CD4-positive, alpha-beta T cell (primary cell): ENCODE data around the gene RNF125. TPM values are rescaled to one million over a fixed set of nuclear protein-coding genes. Genes with fewer than 3 reads are reported as not detected.
"Not testable (repeated sequence)": the region's sequence is repeated elsewhere in the genome, so short reads cannot be mapped to it uniquely, and the experiment has no call there.

Experiments used
- ATAC-seq: fragments of 200-7000 bp; cut with Tn5 transposase; one replicate; pipeline ENCODE4 v1.10.0; 2022; ENCODE audit warnings: mild to moderate bottlenecking; ENCODE audit not compliant: poor library complexity
- CTCF ChIA-PET: fragments of 350-600 bp; sonication (Branson Sonifier 250); formaldehyde crosslinking; loops from one replicate; lab custom pipeline; 2021; ENCODE audit warnings: antibody characterized with exemption, inconsistent platforms; lab: Charles Lee
- POLR2A ChIA-PET: fragments of 350-600 bp; sonication (Branson Sonifier 250); formaldehyde crosslinking; loops from one replicate; lab custom pipeline; 2021; ENCODE audit warnings: antibody characterized with exemption, inconsistent platforms; lab: Charles Lee
- DNase-seq, 14 experiments: peaks; one replicate each; pipeline ENCODE4 v3.0.0-alpha.2; 2013 to 2020; ENCODE audit warnings: mixed read lengths in 2 of 14
- H3K27ac ChIP-seq, 2 donors: one replicate each; pipeline versions ENCODE4 v1.5.1 to v1.7.0; 2013; ENCODE audit warnings: low read length in 2 of 2, low read depth in 1 of 2, mild to moderate bottlenecking in 1 of 2
- H3K27me3 ChIP-seq, 2 experiments: 1 replicate in 1 of 2; 2 replicates in 1 of 2; pipeline versions ENCODE4 v1.6.1 to v1.7.0; 2013; ENCODE audit warnings: low read length in 2 of 2, control low read depth in 1 of 2, mild to moderate bottlenecking in 1 of 2, moderate library complexity in 1 of 2; ENCODE audit not compliant: insufficient read depth in 2 of 2, control insufficient read depth in 1 of 2
- H3K36me3 ChIP-seq: one replicate; pipeline ENCODE4 v1.6.1; 2013; ENCODE audit warnings: low read length, control low read depth; ENCODE audit not compliant: insufficient read depth
- H3K4me1 ChIP-seq: one replicate; pipeline ENCODE4 v1.6.1; 2013; ENCODE audit warnings: low read length, control low read depth; ENCODE audit not compliant: insufficient read depth
- H3K4me3 ChIP-seq: one replicate; pipeline ENCODE4 v1.5.1; 2013; ENCODE audit warnings: mild to moderate bottlenecking, low read length, moderate library complexity
- H3K9me3 ChIP-seq, 2 experiments: 1 replicate in 1 of 2; 2 replicates in 1 of 2; pipeline versions ENCODE4 v1.6.1 to v1.7.0; 2013; ENCODE audit warnings: low read length in 2 of 2, mild to moderate bottlenecking in 2 of 2, control low read depth in 1 of 2, moderate library complexity in 1 of 2; ENCODE audit not compliant: control insufficient read depth in 1 of 2, insufficient read depth in 1 of 2
- H3K27ac Mint-ChIP-seq: one replicate; pipeline ENCODE4 v1.8.0; 2020; ENCODE audit warnings: mixed read lengths
- H3K27me3 Mint-ChIP-seq: one replicate; pipeline ENCODE4 v1.8.0; 2021; ENCODE audit warnings: mixed read lengths
- H3K36me3 Mint-ChIP-seq: one replicate; pipeline ENCODE4 v1.8.0; 2021; ENCODE audit warnings: low read depth, mixed read lengths
- H3K4me1 Mint-ChIP-seq: one replicate; pipeline ENCODE4 v1.8.0; 2021; ENCODE audit warnings: low read depth, mixed read lengths
- H3K4me3 Mint-ChIP-seq: one replicate; pipeline ENCODE4 v1.8.0; 2020; ENCODE audit warnings: mild to moderate bottlenecking, mixed read lengths
- H3K9me3 Mint-ChIP-seq: one replicate; pipeline ENCODE4 v1.8.0; 2020; ENCODE audit warnings: mixed read lengths
- CTCF ChIP-seq: fragments of 200-600 bp; IDR thresholded peaks from one replicate; pipeline ENCODE4 v1.8.0; 2022; ENCODE audit warnings: antibody characterized with exemption, mild to moderate bottlenecking
- intact Hi-C, 2 experiments: fragments of 100-400 bp; cut with DNase I in 1 of 2; cut with micrococcal nuclease in 1 of 2; formaldehyde crosslinking; loops; one replicate each; pipeline versions ENCODE4 v1.15.1 to v1.9.0; 2023 to 2025; cut with DNase I, micrococcal nuclease
- total RNA-seq, 174 experiments: library from RNA in 2 of 174; stranded (reverse) in 2 of 174; gene quantifications; one replicate each; pipeline ENCODE4 v1.2.3 and lab custom pipeline; 2021 to 2026

RNF125 gene
- total RNA-seq, 2 experiments from 2014 or later: 107 to 112 TPM

DNA sequence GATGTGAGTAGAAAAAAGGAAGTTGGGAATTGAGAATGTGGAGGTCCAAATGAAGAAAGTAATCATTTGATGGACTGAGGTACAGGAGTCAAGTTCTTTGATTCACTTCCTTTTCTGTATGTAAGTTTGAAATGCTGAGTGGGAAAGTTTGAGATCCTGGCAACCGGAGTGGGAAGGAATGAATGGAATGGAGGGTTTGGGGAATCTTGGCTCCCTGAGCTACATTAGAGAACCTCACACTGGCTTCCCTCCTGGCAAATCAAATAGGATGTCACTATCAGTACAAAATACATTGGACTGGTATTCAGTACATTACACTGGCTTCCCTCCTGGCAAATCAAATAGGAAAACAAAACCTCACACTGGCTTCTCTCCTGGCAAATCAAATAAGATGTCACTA lies 63.3 kb downstream of the RNF125 start:
- CTCF ChIA-PET: interaction anchor here (1.4 kb wide), 1 partner anchor 10 kb away, joined by 8 read pairs; no protein-coding TSS in a partner anchor
- POLR2A ChIA-PET: no interaction called here
- H3K4me1 Mint-ChIP-seq: peaks cover 37% of the 10 kb centered on the region

DNA sequence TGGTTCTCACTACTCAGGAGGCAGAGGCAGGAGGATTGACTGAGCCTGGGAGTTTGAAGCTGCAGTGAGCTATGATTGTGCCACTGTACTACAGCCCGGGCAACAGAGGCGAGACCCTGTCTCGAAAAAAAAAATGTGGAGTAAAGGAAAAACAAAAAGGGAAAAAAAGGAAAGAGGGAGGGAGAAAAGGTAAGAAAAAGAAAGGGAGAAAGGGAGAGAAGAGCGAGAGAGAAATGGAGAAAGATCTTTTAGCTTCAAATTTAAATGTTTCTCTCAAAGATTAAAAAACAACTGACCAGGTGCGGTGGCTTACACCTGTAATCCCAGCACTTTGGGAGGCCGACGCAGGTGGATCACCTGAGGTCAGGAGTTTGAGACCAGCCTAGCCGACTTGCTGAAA lies 65.2 kb downstream of the RNF125 start:
- ChIA-PET POLR2A (interaction anchor here (0.6 to 5.2 kb wide), 3 partner anchors 8 to 65 kb away, joined by 5 to 54 read pairs (median 5); partner anchors contain the start of genes RNF125 and RNF138), CTCF (interaction anchor here (1.6 kb wide), 1 partner anchor 12 kb away, joined by 13 read pairs; no protein-coding TSS in a partner anchor)
- peaks cover 48% of the 10 kb centered on the region for H3K4me1 Mint-ChIP-seq
- DNase-seq (no peak), ATAC-seq (no peak)
- H3K36me3 Mint-ChIP-seq: peaks cover 24% of the 10 kb centered on the region
- no peaks in the 10 kb centered on the region for H3K9me3 Mint-ChIP-seq
- H3K4me3 Mint-ChIP-seq: peak overlapping the region; percentile 73
- intact Hi-C loops: loop anchor here in 1 of 2 experiments (10.0 kb wide), 1 partner anchor 339 kb away; no protein-coding TSS in a partner anchor
- peaks cover 32% of the 10 kb centered on the region for H3K4me1 ChIP-seq
- TF ChIP-seq CTCF: no peak
- peaks cover 0 to 6% of the 10 kb centered on the region in 2 experiments for H3K9me3 ChIP-seq
- H3K27ac Mint-ChIP-seq: peak overlapping the region; percentile 92
- no peak overlapping the region for H3K4me3 ChIP-seq
- H3K27ac ChIP-seq: no peak overlapping the region
- H3K27me3 ChIP-seq: no peaks in the 10 kb centered on the region
- peaks cover 4% of the 10 kb centered on the region for H3K36me3 ChIP-seq
- peaks cover 5% of the 10 kb centered on the region for H3K27me3 Mint-ChIP-seq

More for the DNA sequence above, 63.3 kb downstream of the RNF125 start:
- Histone ChIP-seq H3K9me3 (peaks cover 0 to 6% of the 10 kb centered on the region in 2 experiments), H3K4me1 (peaks cover 28% of the 10 kb centered on the region), H3K27me3 (no peaks in the 10 kb centered on the region), H3K4me3 (no peak overlapping the region), H3K36me3 (peaks cover 4% of the 10 kb centered on the region), H3K27ac (no peak overlapping the region)
- ATAC-seq (no peak), DNase-seq (no peak)
- no peaks in the 10 kb centered on the region for H3K9me3 Mint-ChIP-seq
- H3K4me3 Mint-ChIP-seq: no peak overlapping the region
- H3K27ac Mint-ChIP-seq: no peak overlapping the region
- peaks cover 5% of the 10 kb centered on the region for H3K27me3 Mint-ChIP-seq
- intact Hi-C loops: loop anchor here in 1 of 2 experiments (10.0 kb wide), 1 partner anchor 337 kb away; no protein-coding TSS in a partner anchor
- H3K36me3 Mint-ChIP-seq: peaks cover 25% of the 10 kb centered on the region
- no peak for TF ChIP-seq CTCF

DNA sequence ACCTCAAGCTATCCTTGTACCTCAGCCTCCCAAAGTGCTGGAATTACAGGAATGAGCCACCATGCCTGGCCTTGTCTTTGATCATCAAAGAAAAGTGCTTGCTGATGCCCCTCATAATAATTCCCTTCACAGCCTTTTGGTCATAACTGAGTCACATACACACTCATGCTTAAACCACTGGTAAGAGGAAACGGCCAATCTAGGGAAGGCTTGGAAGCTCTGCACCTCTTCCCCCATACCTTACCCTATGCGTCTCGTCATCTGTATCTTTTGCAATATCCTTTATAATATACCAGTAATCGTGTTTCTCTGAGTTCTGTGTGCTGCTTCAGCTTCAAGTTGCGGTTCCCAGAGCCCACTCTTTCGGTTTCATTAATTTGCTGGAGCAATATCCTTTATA lies 68.3 kb downstream of the RNF125 start:
- POLR2A ChIA-PET: interaction anchor here (3.1 to 5.2 kb wide), 2 partner anchors 68 to 143 kb away, joined by 13 to 54 read pairs; partner anchors contain the start of genes RNF125 and TRAPPC8
- CTCF ChIA-PET: interaction anchor here (1.1 kb wide), 1 partner anchor 15 kb away, joined by 3 read pairs; no protein-coding TSS in a partner anchor
- intact Hi-C loops: loop anchor here in 1 of 2 experiments (10.0 kb wide), 1 partner anchor 342 kb away; no protein-coding TSS in a partner anchor
- Mint-ChIP-seq H3K27ac (peak overlapping the region; percentile 43), H3K36me3 (peaks cover 11% of the 10 kb centered on the region), H3K27me3 (peaks cover 5% of the 10 kb centered on the region), H3K9me3 (no peaks in the 10 kb centered on the region), H3K4me3 (peak overlapping the region; percentile 30), H3K4me1 (peaks cover 53% of the 10 kb centered on the region)
- TF ChIP-seq CTCF: no peak
- Histone ChIP-seq H3K9me3 (no peaks in the 10 kb centered on the region), H3K36me3 (peaks cover 2% of the 10 kb centered on the region), H3K4me1 (peaks cover 39% of the 10 kb centered on the region), H3K4me3 (no peak overlapping the region), H3K27me3 (no peaks in the 10 kb centered on the region), H3K27ac (no peak overlapping the region)
- ATAC-seq: no peak
- DNase-seq: peak in 2 of 14 experiments; percentile 37 to 56

GRCh38 chr18:32090831-32091230 lies 72.2 kb downstream of the RNF125 start:
- peaks cover 43% of the 10 kb centered on the region for H3K4me1 ChIP-seq
- not testable (repeated sequence) for DNase-seq, ATAC-seq, H3K9me3 ChIP-seq, H3K36me3 ChIP-seq, H3K9me3 Mint-ChIP-seq, H3K27ac ChIP-seq, H3K27me3 Mint-ChIP-seq, H3K27me3 ChIP-seq, H3K4me3 ChIP-seq
- H3K36me3 Mint-ChIP-seq: peaks cover 32% of the 10 kb centered on the region
- peaks cover 50% of the 10 kb centered on the region for H3K4me1 Mint-ChIP-seq
- intact Hi-C loops: loop anchor here in 1 of 2 experiments (5.0 kb wide), 2 partner anchors 41 to 44 kb away; no protein-coding TSS in a partner anchor
- peak overlapping the region; percentile 51 for H3K27ac Mint-ChIP-seq
- peak overlapping the region; percentile 20 for H3K4me3 Mint-ChIP-seq
- ChIA-PET CTCF (interaction anchor here (1.2 to 3.0 kb wide), 3 partner anchors 18 to 72 kb away, joined by 3 to 11 read pairs (median 11); partner anchors contain the start of gene RNF125), POLR2A (interaction anchor here (0.9 to 5.3 kb wide), 8 partner anchors 18 to 148 kb away, joined by 3 to 139 read pairs (median 8); partner anchors contain the start of genes RNF125 and TRAPPC8)
